ENCODE data around the gene BLZF1.

- no peak for TF ChIP-seq RAD21 (conservative IDR thresholded peaks at IDR 0.05)
- TF ChIP-seq EP300 (conservative IDR thresholded peaks at IDR 0.05; ENCODE audit: poor library complexity, severe bottlenecking): no peak
- TF ChIP-seq CTCF (IDR thresholded peaks at IDR 0.05; ENCODE audit: poor library complexity, severe bottlenecking): no peak
- TF ChIP-seq EZH2 (IDR thresholded peaks at IDR 0.05; ENCODE audit: borderline replicate concordance, insufficient read depth, low read length, poor library complexity, severe bottlenecking): no peak
Measured at GRCh38 chr1:169360415-169360814, 7.6 kb upstream of the BLZF1 start.

All from neural cell (in vitro differentiated cells).